Hematopoietic multipotent progenitor cell treated with erythropoietin and hydrocortisone succinate and interleukin-3 and kit ligand, for 6 days (in vitro differentiated cells): ENCODE results near the gene TLL1.

Experiments used
- DNase-seq: peaks from one replicate; pipeline ENCODE4 v3.0.0-alpha.2; 2015

Gene TLL1

DNA sequence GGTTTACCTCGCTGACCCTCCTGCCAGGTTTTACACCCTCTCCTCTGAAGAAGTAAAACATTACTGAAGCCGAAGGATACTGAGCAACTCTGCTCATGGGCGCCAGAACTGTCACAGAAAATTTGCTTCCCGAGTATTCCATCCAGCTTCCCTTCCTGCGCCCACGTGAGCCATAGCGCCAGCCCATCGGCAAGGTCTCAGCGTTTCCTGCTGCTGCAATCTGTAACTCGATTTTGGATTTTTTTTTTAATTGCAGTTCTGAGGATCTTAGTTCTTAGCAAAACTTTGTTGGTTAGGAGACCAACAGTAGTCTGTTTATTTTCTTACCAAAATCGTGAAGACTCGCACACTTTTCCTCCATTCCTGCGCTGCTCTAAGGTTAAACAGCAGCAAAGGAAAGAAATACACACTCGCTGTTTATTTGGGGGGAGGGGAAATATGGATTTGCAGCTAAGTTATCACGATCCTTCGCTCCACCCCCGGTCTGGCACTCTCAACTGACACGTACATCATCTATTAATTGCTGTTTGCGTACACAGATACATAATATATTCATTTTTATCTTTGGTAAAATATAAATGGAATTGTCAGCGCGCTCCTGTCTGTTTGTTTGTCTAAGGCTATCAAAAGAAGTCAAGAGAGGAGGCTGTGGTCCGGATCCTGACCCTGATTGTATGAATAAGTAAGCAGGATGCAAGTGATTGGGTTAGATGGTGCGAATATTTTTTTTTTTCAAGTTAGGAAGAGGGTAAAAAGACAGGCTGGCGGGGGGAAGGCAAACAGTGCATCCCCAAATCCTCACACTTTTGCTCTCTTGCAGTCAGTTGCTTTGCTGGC, at the start of gene TLL1:
Gene TLL1, plus strand, starts transcription at position 777 of the 837 bp plus-strand sequence. CDS start 668 bp downstream, outside the sequence.
- no peak for DNase-seq

DNA sequence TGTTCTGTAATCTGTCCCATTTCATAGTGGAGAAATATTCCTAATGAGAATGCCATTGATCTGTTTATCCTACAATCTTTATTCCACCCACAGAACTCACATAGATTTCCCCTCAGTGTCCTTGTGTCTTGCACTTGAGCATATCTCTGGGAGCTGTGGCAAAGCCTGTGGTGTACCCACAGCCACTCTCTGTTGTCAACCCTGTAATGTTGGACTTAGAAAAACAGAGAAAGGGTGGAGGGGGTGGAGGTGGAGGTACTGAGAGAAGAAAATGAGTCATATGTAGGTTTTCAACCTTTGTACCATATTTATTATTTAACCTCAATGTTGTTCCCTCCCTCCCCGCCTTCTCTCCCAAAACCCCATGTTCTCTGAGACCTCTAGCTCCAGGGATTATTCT, 46.9 kb upstream of the TLL1 start:
- DNase-seq = no peak

- no peak for DNase-seq
Measured at GRCh38 chr4:165827018-165827417, 46.0 kb upstream of the TLL1 start.

GRCh38 chr4:165828928-165829327, 44.1 kb upstream of the TLL1 start:
- DNase-seq = no peak

DNA sequence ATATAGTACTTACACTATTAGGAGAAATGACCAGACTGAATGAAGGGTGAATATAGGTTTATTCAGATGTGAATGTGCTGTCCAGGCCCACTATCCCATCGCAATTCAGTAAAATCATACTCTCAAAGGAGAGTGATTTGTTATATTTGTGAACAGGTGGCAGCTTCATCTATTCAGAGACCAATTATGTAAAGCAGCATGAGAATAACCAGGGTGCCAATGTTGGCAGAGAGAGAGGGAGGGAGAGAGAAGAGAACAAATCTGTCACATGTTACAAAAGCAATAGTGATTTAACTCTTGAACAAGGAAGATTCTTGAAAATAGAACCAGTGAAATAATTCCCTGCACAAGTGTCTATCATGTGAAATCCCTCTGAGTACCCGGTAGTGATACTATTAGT, 38.9 kb upstream of the TLL1 start:
- no peak for DNase-seq

- DNase-seq = no peak
Measured at GRCh38 chr4:165838575-165838974, 34.5 kb upstream of the TLL1 start.

DNA sequence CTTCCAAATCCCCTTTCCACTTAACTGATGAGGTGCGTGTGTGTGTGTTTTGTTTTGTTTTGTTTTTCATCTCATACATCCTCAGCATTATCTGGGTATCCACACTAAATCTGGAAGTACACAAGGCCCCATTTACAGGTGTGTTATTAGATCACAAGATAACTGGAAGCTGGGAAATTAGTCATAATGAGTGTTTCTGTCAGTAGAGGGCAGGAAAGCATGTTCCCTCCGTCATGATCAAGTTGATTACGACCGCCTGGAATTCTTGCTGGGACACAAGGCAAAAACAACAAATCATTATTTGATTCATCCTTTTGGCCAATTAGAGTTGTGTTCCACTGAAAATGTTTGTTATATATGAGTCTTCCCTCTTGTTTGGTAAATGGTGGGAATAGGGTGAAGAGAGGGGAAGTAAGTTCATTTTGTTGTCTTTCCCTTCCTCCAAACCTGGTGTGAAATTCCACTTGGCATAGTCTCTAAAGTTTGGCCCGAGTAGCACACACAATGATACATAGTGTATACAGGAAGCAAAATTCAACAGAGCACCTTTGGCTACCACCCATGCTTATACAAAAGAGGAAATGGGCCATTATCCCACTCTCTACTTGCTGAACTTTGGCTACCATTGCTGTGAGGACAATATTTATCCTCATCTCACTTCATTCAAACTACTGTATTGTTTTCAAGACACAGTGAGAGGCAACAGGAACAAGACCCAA, 33.3 kb upstream of the TLL1 start:
- DNase-seq = no peak

DNA sequence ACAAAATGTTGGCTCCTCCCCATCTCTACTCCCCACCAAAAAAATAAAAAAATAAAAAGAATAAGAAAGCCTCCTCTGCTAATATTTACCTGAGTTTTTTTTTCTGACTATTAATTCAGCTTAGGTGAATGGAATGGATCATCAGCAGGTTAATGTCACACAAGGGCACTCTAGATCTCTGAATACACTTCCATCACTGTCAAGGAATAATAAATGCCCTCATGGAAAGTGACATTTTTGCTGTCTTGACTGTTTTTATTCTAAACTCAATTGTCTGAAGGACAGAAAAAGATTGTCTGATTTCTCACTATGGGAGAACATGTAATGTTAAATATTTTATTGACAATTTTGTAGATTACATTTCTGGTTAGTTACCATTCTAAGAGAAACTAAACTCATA, 30.4 kb upstream of the TLL1 start:
- DNase-seq = no peak

DNA sequence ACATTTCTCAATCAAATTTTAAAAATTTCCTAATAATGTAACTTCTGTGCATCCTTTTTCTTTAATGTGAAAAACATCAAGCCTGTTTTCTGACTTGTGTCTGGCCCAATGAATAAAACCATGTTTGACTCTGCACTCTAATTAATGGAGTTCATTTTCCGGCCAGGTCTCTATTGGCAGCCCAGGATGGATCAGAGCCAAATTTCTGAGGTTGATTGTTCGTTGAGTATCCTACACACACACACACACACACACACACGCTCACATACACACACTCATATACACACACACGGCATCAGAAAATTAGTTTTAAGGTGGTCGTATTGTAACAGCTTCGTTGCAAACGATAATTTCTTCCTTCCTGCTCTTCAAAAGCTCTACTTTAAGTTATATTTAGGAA, 28.9 kb upstream of the TLL1 start:
- DNase-seq = no peak

- no peak for DNase-seq
Measured at GRCh38 chr4:165851256-165851655, 21.8 kb upstream of the TLL1 start.

GRCh38 chr4:165855191-165855590, 17.8 kb upstream of the TLL1 start:
- no peak for DNase-seq

- no peak for DNase-seq
Measured at GRCh38 chr4:165861363-165861762, 11.7 kb upstream of the TLL1 start.

DNA sequence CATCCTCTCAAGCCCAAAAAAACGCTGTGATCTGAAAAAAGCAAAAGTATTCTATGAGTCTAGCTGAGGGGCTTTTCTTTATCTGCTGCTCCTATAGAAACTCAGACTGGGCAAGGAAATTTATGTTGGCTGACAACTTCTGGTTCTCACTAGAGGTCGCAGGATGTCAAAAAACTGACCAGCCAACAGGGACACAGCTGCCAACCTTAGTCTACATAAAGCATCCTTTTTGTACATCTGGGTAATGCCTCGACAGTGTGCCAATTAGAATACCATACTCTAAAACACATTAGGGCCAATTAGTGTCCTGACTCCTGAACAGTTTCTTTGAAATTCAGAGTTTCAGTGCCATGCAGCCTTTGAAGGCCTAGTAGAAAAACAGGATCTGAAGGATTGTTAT, 8.8 kb upstream of the TLL1 start:
- DNase-seq = no peak

DNA sequence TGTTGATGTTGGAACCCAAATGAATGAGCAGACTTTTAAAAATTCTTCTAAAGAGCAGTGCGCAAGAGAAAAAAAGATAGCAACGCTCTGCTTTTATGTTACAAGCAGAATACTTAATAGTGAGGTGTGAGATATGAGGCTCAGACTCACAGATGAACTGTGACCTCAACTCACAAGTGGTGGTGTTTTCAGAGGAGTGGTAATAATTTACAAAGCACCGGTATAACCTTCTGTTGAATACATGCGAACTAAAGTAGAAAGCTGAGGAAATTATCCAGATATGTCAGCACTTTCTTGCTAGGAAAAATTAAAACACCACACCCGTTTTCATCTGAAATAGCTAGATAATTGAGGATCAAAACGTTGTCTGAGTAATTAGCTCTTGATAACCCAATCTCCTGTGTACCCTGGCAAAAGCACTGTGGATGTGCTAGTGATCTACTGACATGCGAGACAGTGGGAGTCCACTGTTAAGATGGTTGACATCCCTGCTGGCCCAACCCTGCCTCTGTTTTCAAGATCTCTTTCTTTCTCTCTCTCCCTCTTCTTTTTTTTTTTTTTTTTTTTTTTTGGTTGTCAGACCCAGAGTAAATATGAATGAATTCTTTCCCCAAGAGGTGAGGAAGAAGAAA, 6.9 kb upstream of the TLL1 start:
- DNase-seq = no peak

GRCh38 chr4:165867961-165868360, 5.1 kb upstream of the TLL1 start:
- no peak for DNase-seq

DNA sequence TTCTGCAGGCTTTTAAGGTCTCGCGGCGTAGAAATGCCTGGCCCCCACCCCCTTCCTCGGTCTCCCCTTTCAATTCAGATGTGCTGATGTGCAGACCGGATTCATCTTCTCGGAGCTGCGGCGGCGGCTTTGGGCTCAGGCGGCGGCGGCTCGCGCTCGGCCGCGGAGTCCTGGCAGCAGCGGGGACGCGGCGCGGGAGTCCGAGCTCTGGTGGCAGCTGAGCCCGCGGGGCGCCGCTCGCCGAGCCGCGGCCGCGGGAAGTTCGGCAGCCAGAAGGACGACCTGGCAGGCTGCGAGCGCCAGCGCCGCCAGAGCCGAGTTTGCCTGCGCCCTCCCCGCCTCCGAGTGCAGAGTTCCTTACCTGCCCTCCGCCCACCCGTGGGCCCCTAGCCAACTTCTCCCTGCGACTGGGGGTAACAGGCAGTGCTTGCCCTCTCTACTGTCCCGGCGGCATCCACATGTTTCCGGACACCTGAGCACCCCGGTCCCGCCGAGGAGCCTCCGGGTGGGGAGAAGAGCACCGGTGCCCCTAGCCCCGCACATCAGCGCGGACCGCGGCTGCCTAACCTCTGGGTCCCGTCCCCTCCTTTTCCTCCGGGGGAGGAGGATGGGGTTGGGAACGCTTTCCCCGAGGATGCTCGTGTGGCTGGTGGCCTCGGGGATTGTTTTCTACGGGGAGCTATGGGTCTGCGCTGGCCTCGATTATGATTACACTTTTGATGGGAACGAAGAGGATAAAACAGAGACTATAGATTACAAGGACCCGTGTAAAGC, 448 bp downstream of the TLL1 start:
- DNase-seq = no peak

GRCh38 chr4:165874072-165874790, 1.2 kb downstream of the TLL1 start:
- no peak for DNase-seq

DNA sequence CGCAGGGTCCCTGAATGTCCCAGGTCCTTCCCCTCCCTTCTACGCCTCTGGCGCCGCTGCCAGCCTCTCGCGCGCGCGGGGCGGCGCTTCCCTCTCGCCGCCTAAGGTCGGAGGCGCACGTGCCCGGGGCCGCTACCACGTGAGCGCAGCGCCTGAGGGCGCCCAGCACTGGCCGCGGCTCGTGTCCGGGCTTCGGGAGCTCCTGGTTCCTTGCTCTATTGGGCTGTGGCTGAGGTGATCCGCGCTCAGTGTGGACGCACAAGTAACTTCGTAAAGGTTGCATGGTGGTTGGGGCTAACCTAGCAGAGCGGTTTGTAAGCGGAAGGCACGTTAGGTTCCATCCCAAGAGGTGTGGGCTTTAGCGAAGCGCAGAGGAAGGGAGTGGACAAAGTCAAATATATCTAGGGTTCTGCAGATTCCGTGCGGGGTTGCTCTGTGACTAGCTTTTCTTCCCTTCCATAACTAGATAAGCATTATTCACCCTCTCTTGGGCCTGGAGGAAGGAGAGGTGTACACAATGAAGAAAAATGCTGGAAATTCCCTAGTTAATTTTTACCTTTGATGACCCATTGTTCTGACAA, 1.8 kb downstream of the TLL1 start:
- DNase-seq = no peak

GRCh38 chr4:165875446-165875845, 2.4 kb downstream of the TLL1 start:
- no peak for DNase-seq

GRCh38 chr4:165877286-165877685, 4.2 kb downstream of the TLL1 start:
- DNase-seq = no peak

DNA sequence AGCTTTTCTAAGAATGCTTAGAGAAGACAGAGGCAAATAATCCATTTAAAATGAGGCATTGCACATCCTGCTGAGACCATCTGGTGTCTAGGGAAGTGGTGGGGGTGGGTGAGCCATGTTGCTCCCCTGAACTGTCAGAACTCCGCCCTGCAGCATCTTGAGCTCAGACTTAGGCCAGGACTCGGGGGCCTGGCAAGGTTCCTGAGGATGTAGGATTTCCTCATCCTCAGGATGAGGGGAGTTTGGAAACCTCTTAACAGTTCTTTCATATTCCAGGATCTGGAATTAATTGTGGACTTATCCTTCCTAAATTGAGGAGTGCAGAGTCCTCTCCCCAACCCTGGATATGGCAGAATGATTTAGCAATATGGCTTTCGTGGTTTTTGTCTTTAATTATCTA, 6.6 kb downstream of the TLL1 start:
- no peak for DNase-seq

DNA sequence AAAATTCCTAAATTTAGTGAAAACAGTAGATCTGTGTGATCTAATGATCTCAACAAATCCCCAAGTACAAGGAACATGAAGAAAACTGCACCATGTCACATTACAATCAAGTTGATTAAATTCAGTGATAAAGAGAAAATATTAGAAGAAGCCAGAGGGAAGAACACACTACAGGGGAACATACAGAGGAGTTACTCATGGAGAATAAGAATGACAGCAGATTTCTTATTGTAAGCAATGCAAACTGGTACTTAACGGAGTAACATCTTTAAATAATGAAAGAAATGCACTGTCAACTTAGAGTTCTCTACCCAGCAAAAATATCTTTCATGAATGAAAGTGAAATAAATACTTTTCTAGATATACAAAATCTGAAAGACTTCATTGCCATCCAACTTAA, 21.1 kb downstream of the TLL1 start:
- DNase-seq = no peak
